ENCODE measurements around the gene PLCB3.

Gene PLCB3

GRCh38 chr11:64292460-64293254 lies 41.3 kb downstream of the PLCB3 start:
- Histone ChIP-seq H3K27ac (ENCODE audit: low read depth, low read length) (no peak overlapping the region), H3K27me3 (ENCODE audit: insufficient read depth, low read length) (peaks cover 86% of the 10 kb centered on the region), H3K4me1 (ENCODE audit: insufficient read depth, low read length) (no peaks in the 10 kb centered on the region), H3K36me3 (ENCODE audit: insufficient read depth, low read length) (no peaks in the 10 kb centered on the region), H3K4me3 (ENCODE audit: low read length) (peak overlapping the region; percentile 47), H3K9me3 (ENCODE audit: insufficient read depth, low read depth, low read length) (no peaks in the 10 kb centered on the region), H3K9ac (ENCODE audit: low read depth, low read length) (no peak overlapping the region)
- WGBS: 39% methylated on average over 42 of the region's 42 CpGs

- H3K4me3 ChIP-seq (ENCODE audit: low read length): no peak overlapping the region
- no peaks in the 10 kb centered on the region for H3K9me3 ChIP-seq (ENCODE audit: insufficient read depth, low read depth, low read length)
- H3K4me1 ChIP-seq (ENCODE audit: insufficient read depth, low read length): no peaks in the 10 kb centered on the region
- no peak overlapping the region for H3K9ac ChIP-seq (ENCODE audit: low read depth, low read length)
- H3K27me3 ChIP-seq (ENCODE audit: insufficient read depth, low read length): peaks cover 100% of the 10 kb centered on the region
- no peak overlapping the region for H3K27ac ChIP-seq (ENCODE audit: low read depth, low read length)
- WGBS: 71% methylated on average over 3 of the region's 3 CpGs
- H3K36me3 ChIP-seq (ENCODE audit: insufficient read depth, low read length): no peaks in the 10 kb centered on the region
Measured at GRCh38 chr11:64294774-64295173, 43.4 kb downstream of the PLCB3 start.

- Histone ChIP-seq H3K4me1 (ENCODE audit: insufficient read depth, low read length) (no peaks in the 10 kb centered on the region), H3K27ac (ENCODE audit: low read depth, low read length) (no peak overlapping the region), H3K36me3 (ENCODE audit: insufficient read depth, low read length) (no peaks in the 10 kb centered on the region), H3K27me3 (ENCODE audit: insufficient read depth, low read length) (peaks cover 100% of the 10 kb centered on the region), H3K4me3 (ENCODE audit: low read length) (no peak overlapping the region), H3K9ac (ENCODE audit: low read depth, low read length) (no peak overlapping the region), H3K9me3 (ENCODE audit: insufficient read depth, low read depth, low read length) (no peaks in the 10 kb centered on the region)
- 82% methylated on average over 2 of the region's 4 CpGs for WGBS
Measured at GRCh38 chr11:64295760-64296159, 44.4 kb downstream of the PLCB3 start.

GRCh38 chr11:64296236-64296635 lies 44.9 kb downstream of the PLCB3 start:
- H3K4me1 ChIP-seq (ENCODE audit: insufficient read depth, low read length): no peaks in the 10 kb centered on the region
- 35% methylated on average over 1 of the region's 1 CpG for WGBS
- no peak overlapping the region for H3K27ac ChIP-seq (ENCODE audit: low read depth, low read length)
- no peak overlapping the region for H3K9ac ChIP-seq (ENCODE audit: low read depth, low read length)
- no peaks in the 10 kb centered on the region for H3K36me3 ChIP-seq (ENCODE audit: insufficient read depth, low read length)
- no peak overlapping the region for H3K4me3 ChIP-seq (ENCODE audit: low read length)
- H3K27me3 ChIP-seq (ENCODE audit: insufficient read depth, low read length): peaks cover 100% of the 10 kb centered on the region
- H3K9me3 ChIP-seq (ENCODE audit: insufficient read depth, low read depth, low read length): no peaks in the 10 kb centered on the region

GRCh38 chr11:64296830-64297698 lies 45.7 kb downstream of the PLCB3 start:
- 49% methylated on average over 34 of the region's 34 CpGs for WGBS
- Histone ChIP-seq H3K27ac (ENCODE audit: low read depth, low read length) (no peak overlapping the region), H3K9ac (ENCODE audit: low read depth, low read length) (no peak overlapping the region), H3K4me1 (ENCODE audit: insufficient read depth, low read length) (no peaks in the 10 kb centered on the region), H3K4me3 (ENCODE audit: low read length) (no peak overlapping the region), H3K27me3 (ENCODE audit: insufficient read depth, low read length) (peaks cover 100% of the 10 kb centered on the region), H3K9me3 (ENCODE audit: insufficient read depth, low read depth, low read length) (no peaks in the 10 kb centered on the region), H3K36me3 (ENCODE audit: insufficient read depth, low read length) (no peaks in the 10 kb centered on the region)

GRCh38 chr11:64297699-64298358 lies 46.5 kb downstream of the PLCB3 start:
- Histone ChIP-seq H3K36me3 (ENCODE audit: insufficient read depth, low read length) (no peaks in the 10 kb centered on the region), H3K27ac (ENCODE audit: low read depth, low read length) (no peak overlapping the region), H3K9me3 (ENCODE audit: insufficient read depth, low read depth, low read length) (no peaks in the 10 kb centered on the region), H3K4me3 (ENCODE audit: low read length) (no peak overlapping the region), H3K4me1 (ENCODE audit: insufficient read depth, low read length) (no peaks in the 10 kb centered on the region), H3K9ac (ENCODE audit: low read depth, low read length) (no peak overlapping the region), H3K27me3 (ENCODE audit: insufficient read depth, low read length) (peaks cover 92% of the 10 kb centered on the region)
- 81% methylated on average over 18 of the region's 18 CpGs for WGBS

- H3K4me1 ChIP-seq (ENCODE audit: insufficient read depth, low read length): no peaks in the 10 kb centered on the region
- peaks cover 78% of the 10 kb centered on the region for H3K27me3 ChIP-seq (ENCODE audit: insufficient read depth, low read length)
- no peaks in the 10 kb centered on the region for H3K9me3 ChIP-seq (ENCODE audit: insufficient read depth, low read depth, low read length)
- H3K4me3 ChIP-seq (ENCODE audit: low read length): peak overlapping the region; percentile 45; the same call in 1 of the 2 replicates
- no peaks in the 10 kb centered on the region for H3K36me3 ChIP-seq (ENCODE audit: insufficient read depth, low read length)
- no peak overlapping the region for H3K27ac ChIP-seq (ENCODE audit: low read depth, low read length)
- 6% methylated on average over 58 of the region's 60 CpGs for WGBS
- no peak overlapping the region for H3K9ac ChIP-seq (ENCODE audit: low read depth, low read length)
Measured at GRCh38 chr11:64298966-64299846, 47.9 kb downstream of the PLCB3 start.

- 10% methylated on average over 54 of the region's 54 CpGs for WGBS
- no peak within 1 kb of the TSS; the same call in 1 of the 2 replicates for H3K27ac ChIP-seq (ENCODE audit: low read depth, low read length)
- H3K9me3 ChIP-seq (ENCODE audit: insufficient read depth, low read depth, low read length): no peaks in the 10 kb centered on the region
- peak within 1 kb of the TSS; percentile 45 for H3K4me3 ChIP-seq (ENCODE audit: low read length)
- H3K9ac ChIP-seq (ENCODE audit: low read depth, low read length): no peak within 1 kb of the TSS
- peaks cover 70% of the 10 kb centered on the region for H3K27me3 ChIP-seq (ENCODE audit: insufficient read depth, low read length)
- no peaks in the 10 kb centered on the region for H3K4me1 ChIP-seq (ENCODE audit: insufficient read depth, low read length)
- no peaks in the 10 kb centered on the region for H3K36me3 ChIP-seq (ENCODE audit: insufficient read depth, low read length)
Measured at GRCh38 chr11:64299847-64300648, 48.7 kb downstream of the PLCB3 start, which contains the start of gene CATSPERZ. Gene CATSPERZ, plus strand, starts transcription at chr11:64300358. Its CDS starts 53 bp downstream, at chr11:64300411.

- Histone ChIP-seq H3K36me3 (ENCODE audit: insufficient read depth, low read length) (0 out of 2 replicates have a peak, but pooled peaks cover 4% of the 10 kb centered on the region), H3K27ac (ENCODE audit: low read depth, low read length) (no peak overlapping the region; the same call in 1 of the 2 replicates), H3K9ac (ENCODE audit: low read depth, low read length) (no peak overlapping the region), H3K4me1 (ENCODE audit: insufficient read depth, low read length) (peaks cover 7% of the 10 kb centered on the region; the same call in 1 of the 2 replicates), H3K27me3 (ENCODE audit: insufficient read depth, low read length) (peaks cover 37% of the 10 kb centered on the region), H3K9me3 (ENCODE audit: insufficient read depth, low read depth, low read length) (no peaks in the 10 kb centered on the region), H3K4me3 (ENCODE audit: low read length) (no peak overlapping the region)
- 85% methylated on average over 13 of the region's 13 CpGs for WGBS
Measured at GRCh38 chr11:64303109-64304031, 52.0 kb downstream of the PLCB3 start.
